Measurements from ENCODE around the gene PELI3.

PELI3 gene

DNA sequence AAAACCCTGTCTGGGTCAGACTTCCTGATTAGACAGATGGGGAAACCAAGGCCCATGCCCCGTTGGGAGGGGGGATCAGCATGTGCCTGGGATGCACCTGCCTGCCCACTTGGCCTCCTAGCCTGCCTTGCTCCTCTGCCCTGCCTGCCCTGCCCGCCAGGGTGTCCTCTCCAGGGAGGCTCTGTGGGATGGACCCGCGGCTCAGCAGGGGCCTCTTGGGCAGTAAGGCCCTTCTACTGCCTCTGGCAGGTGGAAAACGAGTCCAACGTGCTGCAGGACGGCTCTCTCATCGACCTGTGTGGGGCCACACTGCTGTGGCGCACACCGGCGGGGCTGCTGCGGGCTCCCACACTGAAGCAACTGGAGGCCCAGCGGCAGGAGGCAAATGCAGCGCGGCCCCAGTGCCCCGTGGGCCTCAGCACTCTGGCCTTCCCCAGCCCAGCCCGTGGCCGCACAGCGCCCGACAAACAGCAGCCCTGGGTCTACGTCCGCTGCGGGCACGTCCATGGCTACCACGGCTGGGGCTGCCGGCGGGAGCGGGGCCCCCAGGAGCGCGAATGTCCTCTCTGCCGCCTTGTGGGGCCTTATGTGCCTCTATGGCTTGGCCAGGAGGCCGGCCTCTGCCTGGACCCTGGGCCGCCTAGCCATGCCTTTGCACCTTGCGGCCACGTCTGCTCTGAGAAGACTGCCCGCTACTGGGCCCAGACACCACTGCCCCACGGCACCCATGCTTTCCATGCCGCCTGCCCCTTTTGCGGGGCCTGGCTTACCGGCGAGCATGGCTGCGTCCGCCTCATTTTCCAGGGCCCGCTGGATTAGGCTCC lies 8.9 kb downstream of the PELI3 start:
- DNase-seq: no peak

DNA sequence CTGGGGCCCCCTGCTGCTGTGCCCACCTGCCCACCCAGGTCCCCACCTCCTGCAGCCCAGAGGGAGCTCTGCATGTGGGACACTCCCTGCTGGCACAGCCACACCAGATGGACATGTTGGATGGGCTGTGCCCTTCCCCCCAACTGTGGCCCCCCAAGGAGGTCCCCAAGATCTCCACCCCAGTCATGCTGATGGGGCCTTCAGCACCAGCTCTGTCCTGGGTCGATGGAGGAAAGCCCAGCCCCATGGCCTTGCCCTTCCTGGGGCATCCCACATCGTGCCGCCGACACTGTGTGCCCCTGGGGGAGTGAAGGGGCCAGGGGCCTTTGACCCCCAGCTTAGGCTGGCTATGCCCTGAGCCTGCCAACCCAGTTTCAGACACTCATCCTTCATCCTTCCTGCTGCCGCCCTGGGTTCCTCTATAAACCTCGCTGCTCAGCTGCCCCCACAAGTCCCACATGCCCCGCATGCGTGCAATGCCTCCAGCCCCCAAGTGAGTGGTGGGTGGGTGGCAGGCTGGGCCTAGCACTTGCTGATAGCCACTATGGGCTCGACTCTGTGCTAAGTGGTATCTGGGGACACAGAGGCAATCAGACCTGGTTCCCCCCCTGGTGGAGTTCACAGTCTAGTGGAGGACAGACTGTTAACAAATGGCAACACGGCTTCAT lies 9.6 kb downstream of the PELI3 start:
- no peak for DNase-seq

- DNase-seq: no peak
Observed at GRCh38 chr11:66476841-66477251, 10.1 kb downstream of the PELI3 start.

DNA sequence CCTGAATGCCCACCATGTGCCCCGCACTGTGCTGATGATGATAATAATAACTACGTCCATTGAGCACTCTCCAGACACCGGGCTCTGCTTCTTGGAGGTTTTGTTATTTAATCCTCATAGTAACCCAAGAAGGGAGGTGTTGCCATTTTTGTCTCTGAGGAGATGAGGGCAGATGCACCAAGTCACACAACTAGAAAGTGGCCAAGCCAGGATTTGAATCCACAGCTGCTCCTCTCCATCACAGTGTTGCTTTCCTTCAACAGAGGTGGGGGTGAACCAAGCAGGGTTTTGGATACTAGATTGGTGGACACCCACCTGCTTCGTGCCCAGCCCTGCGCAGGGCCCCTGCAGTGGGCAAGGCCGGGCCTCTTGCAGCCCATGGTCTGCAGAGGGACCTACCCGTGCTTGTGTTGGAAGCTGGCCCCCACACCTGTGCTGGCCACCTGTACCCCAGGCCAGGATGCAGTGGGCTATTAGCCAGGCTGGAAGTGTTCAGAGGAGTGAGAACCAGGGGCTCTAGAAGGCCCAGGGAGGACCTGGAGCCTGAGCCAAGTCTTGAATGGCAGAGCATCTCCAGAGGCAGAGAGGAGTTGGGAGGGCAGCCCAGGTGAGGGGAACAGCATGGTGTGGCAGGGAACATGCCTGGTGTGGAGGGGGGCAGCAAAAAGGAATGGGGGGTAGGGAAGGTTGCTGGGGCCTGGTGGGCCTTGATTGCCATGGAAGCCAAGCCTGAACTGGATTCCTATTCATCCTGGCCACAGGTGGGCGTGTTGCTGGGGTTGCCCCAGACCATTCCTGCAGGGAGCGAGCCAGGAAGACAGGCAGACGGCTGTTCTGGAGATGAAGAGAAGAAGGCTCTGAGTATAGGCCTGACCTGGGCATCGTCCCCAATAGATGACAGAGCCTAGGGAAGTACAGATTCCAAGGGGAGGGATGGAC lies 10.8 kb downstream of the PELI3 start:
- DNase-seq: no peak

DNA sequence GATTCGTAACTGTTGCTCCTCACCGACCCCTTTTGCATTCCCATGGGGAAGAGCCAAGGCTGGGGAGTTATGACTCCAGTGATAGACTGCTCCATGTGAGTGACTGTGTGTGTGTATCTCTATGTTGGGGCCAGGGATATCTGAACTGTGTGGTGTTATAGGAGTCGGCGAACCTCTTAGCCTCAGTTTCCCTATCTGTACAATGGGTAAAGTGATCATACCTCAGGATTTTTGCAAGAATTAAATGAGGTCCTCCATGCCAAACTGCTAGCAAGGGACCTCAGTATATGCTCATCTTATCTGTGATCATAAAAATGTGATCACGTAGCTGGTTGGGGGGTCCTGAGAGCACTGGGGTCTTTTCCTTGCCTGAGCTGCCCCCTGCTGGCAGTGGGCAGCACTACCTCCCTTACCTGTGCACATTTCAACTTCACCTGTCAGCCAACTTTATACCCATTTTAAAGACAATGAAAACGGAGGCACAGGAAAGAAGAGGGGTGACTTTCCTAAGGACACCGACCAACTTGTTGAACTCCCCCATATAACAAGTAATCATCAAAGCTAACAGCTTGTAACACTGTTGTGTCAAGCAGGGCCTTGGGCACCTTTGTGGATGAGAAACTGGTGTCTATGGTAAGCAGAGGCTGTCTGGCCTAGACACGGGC lies 12.2 kb downstream of the PELI3 start:
- DNase-seq: no peak

DNA sequence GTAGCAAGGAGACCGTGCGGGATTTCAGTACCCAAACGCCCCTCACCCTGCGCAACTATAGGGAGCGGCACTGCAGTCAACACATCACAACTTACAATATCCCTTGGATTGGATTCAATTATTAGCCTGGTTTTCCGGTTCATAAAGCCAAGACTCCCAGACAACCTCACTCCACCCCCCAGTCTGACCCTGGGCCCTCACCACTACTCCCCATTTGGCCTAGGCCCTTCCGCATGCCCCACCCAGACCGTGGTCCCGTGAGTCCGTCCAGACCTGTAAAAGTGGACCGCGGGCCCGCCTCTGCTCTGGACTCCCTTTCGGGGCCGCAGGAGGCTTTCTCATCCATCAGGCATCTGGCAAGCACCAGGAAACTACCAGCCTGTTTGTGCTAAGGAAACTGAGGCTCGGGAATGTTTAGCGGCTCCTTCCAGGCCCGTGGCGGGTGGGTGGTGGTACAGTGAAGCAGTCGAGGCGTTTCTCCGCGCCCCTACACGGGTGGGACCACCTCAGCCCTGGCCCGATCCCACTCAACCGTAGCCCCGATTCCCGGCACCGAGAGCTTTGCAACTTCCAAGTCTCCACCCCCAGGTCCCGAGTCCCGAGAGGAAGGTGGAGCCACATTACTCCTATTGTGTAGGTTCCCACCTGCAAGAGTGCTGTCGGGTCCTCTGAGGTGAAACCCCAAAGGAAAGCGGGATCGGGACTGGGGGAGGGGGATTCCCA lies 12.8 kb downstream of the PELI3 start:
- peak; percentile 25 for DNase-seq

DNA sequence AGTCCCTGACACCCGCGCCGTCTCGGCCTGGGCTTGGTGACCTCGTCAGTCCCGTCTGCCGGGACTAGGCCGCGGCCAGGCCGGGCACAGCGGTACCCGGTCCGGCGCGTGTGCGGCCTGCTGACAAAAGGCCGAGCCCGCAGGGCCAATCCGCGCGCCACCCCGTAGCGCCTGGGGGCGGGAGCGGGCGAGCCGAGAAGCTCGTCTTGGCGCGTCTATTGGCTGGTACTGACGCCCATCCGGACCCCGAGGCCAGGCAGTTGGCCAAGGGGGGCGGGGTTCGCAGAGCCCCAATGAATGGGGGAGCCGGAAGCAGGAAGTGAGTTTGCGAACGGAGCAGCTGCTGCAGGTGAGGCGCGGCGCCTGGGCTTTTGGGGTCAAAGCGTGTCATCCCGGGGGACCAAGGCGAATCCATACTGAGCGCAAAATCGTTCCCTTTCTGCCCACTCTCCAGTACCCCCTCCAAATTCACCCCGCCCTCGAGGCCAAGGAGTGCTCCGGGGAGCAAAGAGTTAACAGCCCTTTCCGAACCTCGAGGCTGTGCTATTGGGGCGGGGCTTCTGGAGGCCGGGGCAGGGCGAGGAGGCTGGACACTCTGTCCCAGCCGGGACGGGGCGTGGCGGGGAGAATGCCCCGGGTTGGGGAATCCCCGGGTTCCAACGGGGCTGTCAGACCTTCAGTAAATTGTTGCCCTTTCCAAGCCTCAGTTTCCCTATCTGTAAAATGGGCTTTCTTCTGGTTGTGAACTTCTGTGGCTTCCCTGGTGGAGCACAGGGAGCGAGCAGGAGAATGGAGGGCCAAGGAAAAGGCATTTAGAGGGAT lies 13.6 kb downstream of the PELI3 start, which contains the start of gene DPP3:
DPP3 (plus strand) TSS at position 318 of the 822 bp plus-strand sequence. CDS start 1,767 bp downstream, outside the sequence.
- DNase-seq: peak; percentile 99

GRCh38 chr11:66484806-66485380 lies 18.2 kb downstream of the PELI3 start:
- no peak for DNase-seq

- no peak for DNase-seq
Observed at GRCh38 chr11:66488957-66489356, 22.3 kb downstream of the PELI3 start.

DNA sequence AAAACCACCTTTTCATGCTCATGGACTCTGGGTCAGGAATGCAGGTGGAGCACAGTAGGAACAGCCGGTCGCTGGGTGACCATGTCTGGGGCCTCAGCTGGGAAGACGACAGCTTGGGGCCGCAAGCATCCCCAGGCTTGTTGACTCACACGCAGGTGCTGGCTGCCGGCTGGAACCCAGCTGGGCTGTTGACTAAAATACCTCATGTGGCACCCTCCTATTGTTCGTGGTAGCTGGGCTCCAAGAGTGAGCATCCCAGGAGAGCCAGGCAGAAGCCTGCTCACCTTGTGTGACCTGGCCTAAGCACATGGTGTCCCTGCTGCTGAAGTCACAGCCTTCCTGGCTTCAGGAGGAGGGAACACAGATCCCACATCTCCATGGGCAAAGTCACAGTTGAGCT lies 22.9 kb downstream of the PELI3 start:
- no peak for DNase-seq

DNA sequence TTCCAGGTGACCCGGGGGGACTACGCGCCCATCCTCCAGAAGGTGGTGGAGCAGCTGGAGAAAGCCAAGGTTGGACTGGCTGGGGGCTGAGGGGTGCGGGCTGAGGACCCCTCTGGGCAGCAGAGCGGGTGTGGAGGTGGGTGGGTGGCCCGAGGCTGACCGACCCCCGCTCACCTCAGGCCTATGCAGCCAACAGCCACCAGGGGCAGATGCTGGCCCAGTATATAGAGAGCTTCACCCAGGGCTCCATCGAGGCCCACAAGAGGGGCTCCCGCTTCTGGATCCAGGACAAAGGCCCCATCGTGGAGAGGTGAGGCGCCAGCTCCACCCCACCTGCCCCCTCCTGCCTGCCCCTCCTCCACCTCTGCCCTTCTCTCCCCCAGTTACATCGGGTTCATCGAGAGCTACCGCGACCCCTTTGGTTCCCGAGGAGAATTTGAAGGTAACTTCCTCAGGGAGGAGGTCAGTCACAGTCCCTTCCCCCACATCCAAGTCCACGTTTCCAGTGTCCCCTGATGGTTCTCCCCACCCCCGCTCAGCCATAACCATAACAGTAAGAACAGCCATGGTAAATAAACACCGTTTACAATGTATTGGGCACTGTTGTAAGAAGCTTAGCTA lies 24.7 kb downstream of the PELI3 start:
- DNase-seq: no peak

GRCh38 chr11:66492161-66492865 lies 25.6 kb downstream of the PELI3 start:
- no peak for DNase-seq

- no peak for DNase-seq
Observed at GRCh38 chr11:66493130-66493529, 26.4 kb downstream of the PELI3 start.

GRCh38 chr11:66494458-66494857 lies 27.8 kb downstream of the PELI3 start:
- no peak for DNase-seq

DNA sequence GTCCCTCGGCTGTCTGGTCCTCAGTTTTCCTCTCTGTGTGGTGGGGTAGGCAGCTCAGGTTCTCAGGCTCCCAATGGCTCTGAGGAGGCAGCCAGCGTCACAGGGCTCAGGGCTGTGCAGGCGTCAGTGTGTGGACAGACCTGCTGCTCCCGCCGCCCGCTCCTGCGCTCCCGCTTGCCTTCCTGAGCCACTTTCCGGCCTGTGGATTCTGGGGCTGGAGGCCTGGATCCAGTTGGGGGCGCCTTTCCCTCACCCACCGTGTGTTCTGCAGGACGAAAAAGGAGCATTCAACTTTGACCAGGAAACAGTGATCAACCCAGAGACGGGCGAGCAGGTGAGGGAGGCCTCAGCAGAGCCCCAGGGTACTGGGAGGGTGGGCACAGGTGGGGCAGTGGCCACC lies 28.2 kb downstream of the PELI3 start:
- no peak for DNase-seq

DNA sequence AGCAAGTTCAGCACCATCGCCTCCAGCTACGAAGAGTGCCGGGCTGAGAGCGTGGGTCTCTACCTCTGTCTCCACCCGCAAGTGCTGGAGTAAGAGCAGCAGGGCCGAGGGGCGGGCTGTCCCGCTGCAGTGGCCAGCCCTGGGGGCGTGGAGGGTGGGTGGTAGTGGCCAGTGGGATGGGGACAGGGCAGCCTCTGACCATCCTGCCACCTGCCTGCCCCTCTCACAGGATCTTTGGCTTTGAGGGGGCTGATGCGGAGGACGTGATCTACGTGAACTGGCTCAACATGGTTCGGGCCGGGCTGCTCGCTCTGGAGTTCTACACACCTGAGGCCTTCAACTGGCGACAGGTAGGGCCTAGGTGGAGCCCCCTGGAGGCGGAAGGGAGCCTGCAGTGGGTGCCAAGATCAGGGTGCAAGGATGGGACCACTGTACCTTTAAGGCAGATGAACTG lies 28.7 kb downstream of the PELI3 start:
- no peak for DNase-seq

- no peak for DNase-seq
Observed at GRCh38 chr11:66497206-66497605, 30.5 kb downstream of the PELI3 start.

DNA sequence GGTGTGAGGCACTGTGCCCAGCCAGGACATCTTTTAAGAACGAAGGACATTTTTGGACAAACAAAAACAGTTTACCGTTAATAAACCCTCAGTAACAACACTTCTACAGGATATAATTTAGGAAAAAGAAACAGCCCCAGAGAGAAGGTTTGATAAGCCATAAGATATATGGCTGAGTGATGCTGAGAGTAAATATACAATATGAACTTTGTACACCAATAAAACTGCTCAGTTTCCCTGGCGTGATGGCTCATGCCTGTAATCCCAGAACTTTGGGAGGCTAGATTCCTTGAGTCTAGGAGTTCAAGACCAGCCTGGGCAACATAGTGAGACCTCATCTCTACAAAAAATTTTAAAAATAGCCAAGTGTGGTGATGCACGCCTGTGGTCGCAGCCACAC lies 31.8 kb downstream of the PELI3 start:
- no peak for DNase-seq

- no peak for DNase-seq
Observed at GRCh38 chr11:66505276-66505816, 38.6 kb downstream of the PELI3 start.
